Breast epithelium (tissue), 3 donors: ENCODE data around the gene CELF3.

Source experiments
- CTCF ChIP-seq, 3 donors: fragments of 450-650 bp; IDR thresholded peaks; one replicate each; pipeline ENCODE4 v1.5.1; 2016 to 2017; ENCODE audit warnings: antibody characterized with exemption in 3 of 3, mild to moderate bottlenecking in 3 of 3, moderate library complexity in 3 of 3
- POLR2A ChIP-seq: fragments of 450-650 bp; IDR thresholded peaks from one replicate; pipeline ENCODE4 v1.6.1; 2016; ENCODE audit warnings: antibody characterized with exemption, mild to moderate bottlenecking, moderate library complexity

DNA sequence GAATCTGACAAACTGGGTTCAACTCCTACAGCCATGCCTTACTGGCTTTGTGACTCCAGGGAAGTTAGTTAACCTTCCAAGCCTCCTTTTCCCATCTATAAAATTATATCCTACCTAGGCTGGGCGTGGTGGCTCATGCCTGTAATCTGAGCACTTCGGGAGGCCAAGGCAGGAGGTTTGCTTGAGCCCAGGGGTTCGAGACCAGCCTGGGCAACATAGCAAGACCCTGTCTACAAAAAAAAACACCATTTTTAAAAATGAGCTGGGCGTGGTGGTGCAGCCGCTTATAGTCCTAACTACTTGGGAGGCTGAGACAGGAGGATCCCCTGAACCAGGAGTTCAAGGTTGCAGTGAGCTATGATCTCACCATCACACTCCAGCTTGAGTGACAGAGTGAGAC, 15.1 kb downstream of the CELF3 start:
- TF ChIP-seq CTCF (IDR thresholded peaks at IDR 0.05) = no peak
- no peak for TF ChIP-seq POLR2A
